HEK293T (cell line): ENCODE results near the gene RBP5.

Experiments
- CTCF ChIA-PET: fragments of 350-600 bp; formaldehyde crosslinking; extraction: SDS; loops from one replicate; lab custom pipeline; 2021; ENCODE audit warnings: antibody characterized with exemption, inconsistent platforms; lab: Yijun Ruan, JAX
- POLR2A ChIA-PET: fragments of 350-600 bp; formaldehyde crosslinking; extraction: SDS; loops from one replicate; lab custom pipeline; 2020; ENCODE audit warnings: antibody characterized with exemption, inconsistent platforms; lab: Yijun Ruan, JAX
- DNase-seq: peaks from one replicate; pipeline ENCODE4 v3.0.0; 2012; ENCODE audit warnings: mixed read lengths; ENCODE audit errors: extremely low spot score
- ARNT ChIP-seq: fragments of 450-650 bp; IDR thresholded peaks from 2 replicates; pipeline ENCODE4 v1.6.1; 2017; ENCODE audit warnings: mild to moderate bottlenecking
- BHLHE40 ChIP-seq: fragments of 450-650 bp; IDR thresholded peaks from 2 replicates; pipeline ENCODE4 v1.6.1; 2016; ENCODE audit warnings: mild to moderate bottlenecking, moderate library complexity, borderline replicate concordance
- CTBP1 ChIP-seq: fragments of 450-650 bp; IDR thresholded peaks from 2 replicates; pipeline ENCODE4 v1.6.1; 2016; ENCODE audit warnings: borderline replicate concordance
- ELF4 ChIP-seq: fragments of 450-650 bp; IDR thresholded peaks from 2 replicates; pipeline ENCODE4 v1.6.1; 2017; ENCODE audit warnings: antibody characterized with exemption
- FOXA1 ChIP-seq: fragments of 450-650 bp; IDR thresholded peaks from 2 replicates; pipeline ENCODE4 v1.6.1; 2016; ENCODE audit warnings: mild to moderate bottlenecking
- FOXK2 ChIP-seq: fragments of 450-650 bp; IDR thresholded peaks from 2 replicates; pipeline ENCODE4 v1.6.1; 2016; ENCODE audit warnings: mild to moderate bottlenecking
- FOXM1 ChIP-seq: fragments of 450-650 bp; IDR thresholded peaks from 2 replicates; pipeline ENCODE4 v1.6.1; 2017; ENCODE audit warnings: mild to moderate bottlenecking, borderline replicate concordance
- HDGF ChIP-seq: fragments of 450-650 bp; IDR thresholded peaks from 2 replicates; pipeline ENCODE4 v1.6.1; 2017; ENCODE audit warnings: antibody characterized with exemption, borderline replicate concordance
- L3MBTL2 ChIP-seq: fragments of 450-650 bp; conservative IDR thresholded peaks from 2 replicates; pipeline ENCODE4 v1.6.1; 2016; ENCODE audit warnings: mild to moderate bottlenecking
- LEF1 ChIP-seq: fragments of 450-650 bp; IDR thresholded peaks from 2 replicates; pipeline ENCODE4 v1.6.1; 2017; ENCODE audit warnings: mild to moderate bottlenecking, borderline replicate concordance
- NFRKB ChIP-seq: fragments of 450-650 bp; IDR thresholded peaks from 2 replicates; pipeline ENCODE4 v1.6.1; 2016; ENCODE audit warnings: mild to moderate bottlenecking, moderate library complexity
- SP1 ChIP-seq: fragments of 450-650 bp; IDR thresholded peaks from 2 replicates; pipeline ENCODE4 v1.6.1; 2017
- SUZ12 ChIP-seq: fragments of 450-650 bp; IDR thresholded peaks from 2 replicates; pipeline ENCODE4 v1.6.1; 2016; ENCODE audit warnings: mild to moderate bottlenecking
- TARDBP ChIP-seq: fragments of 450-650 bp; IDR thresholded peaks from 2 replicates; pipeline ENCODE4 v1.6.1; 2016
- TF ChIP-seq, protein P1 (sequence below): fragments of 450-650 bp; IDR thresholded peaks from 2 replicates; pipeline ENCODE4 v1.6.1; 2016

The RBP5 gene

DNA sequence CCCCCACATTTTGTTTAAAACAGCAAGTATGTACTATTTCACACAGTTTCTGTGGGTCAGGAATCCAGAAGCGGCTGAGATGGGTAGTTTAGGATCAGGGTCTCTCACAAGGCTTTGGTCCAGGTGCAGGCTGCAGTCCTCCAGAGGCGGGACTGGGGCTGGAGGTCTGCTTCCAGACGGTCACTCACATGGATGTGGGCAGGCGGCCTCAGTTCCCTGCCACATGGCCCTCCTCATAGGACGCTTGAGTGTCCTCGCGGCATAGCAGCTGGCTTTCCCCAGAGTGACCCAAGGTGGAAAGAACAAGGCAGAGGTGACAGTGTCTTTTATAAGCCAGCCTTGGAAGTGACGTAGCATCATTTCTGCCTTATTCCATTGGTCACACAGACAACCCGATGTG lies 11.8 kb downstream of the RBP5 start:
- ChIA-PET CTCF (interaction anchor here (0.7 kb wide), 1 partner anchor 383 kb away, joined by 3 read pairs; no protein-coding TSS in a partner anchor), POLR2A (interaction anchor here (1.1 kb wide), 1 partner anchor 173 kb away, joined by 4 read pairs; the partner anchor contains the start of genes C12orf57 and RNU7-1)
- no peak for DNase-seq
- TF ChIP-seq, protein P1, sequence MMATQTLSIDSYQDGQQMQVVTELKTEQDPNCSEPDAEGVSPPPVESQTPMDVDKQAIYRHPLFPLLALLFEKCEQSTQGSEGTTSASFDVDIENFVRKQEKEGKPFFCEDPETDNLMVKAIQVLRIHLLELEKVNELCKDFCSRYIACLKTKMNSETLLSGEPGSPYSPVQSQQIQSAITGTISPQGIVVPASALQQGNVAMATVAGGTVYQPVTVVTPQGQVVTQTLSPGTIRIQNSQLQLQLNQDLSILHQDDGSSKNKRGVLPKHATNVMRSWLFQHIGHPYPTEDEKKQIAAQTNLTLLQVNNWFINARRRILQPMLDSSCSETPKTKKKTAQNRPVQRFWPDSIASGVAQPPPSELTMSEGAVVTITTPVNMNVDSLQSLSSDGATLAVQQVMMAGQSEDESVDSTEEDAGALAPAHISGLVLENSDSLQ, result no peak
- TF ChIP-seq CTBP1 (no peak), NFRKB (no peak), FOXA1 (no peak), HDGF (no peak)

DNA sequence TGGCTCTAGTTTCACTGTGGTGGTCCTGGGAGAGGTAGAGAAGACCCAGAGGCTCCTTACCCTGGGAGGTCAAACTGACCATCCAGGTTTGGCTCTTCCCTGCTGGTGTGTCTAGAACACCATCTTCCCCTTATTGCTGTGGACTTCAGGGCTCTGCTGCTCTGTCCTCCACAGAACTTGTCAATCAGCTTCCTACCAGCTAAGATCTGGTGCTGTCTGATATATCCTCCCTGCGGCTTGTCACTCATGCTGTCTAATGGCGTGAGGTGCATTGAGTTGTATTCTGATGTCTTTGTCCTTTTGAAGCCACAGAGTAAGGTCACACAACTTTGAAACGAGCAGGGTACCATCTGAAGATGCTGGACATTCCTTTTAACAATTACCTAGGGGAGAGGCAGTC lies 12.5 kb downstream of the RBP5 start:
- ChIA-PET CTCF (interaction anchor here (0.7 kb wide), 1 partner anchor 382 kb away, joined by 3 read pairs; no protein-coding TSS in a partner anchor), POLR2A (interaction anchor here (1.1 kb wide), 1 partner anchor 172 kb away, joined by 4 read pairs; the partner anchor contains the start of genes C12orf57 and RNU7-1)
- TF ChIP-seq SUZ12, result no peak
- TF ChIP-seq BHLHE40, result no peak
- no peak for TF ChIP-seq HDGF
- no peak for TF ChIP-seq SP1
- TF ChIP-seq CTBP1, result no peak
- TF ChIP-seq FOXA1, result no peak
- TF ChIP-seq LEF1, result no peak
- TF ChIP-seq FOXM1, result no peak
- TF ChIP-seq NFRKB, result no peak
- TF ChIP-seq L3MBTL2, result no peak
- DNase-seq, result no peak

DNA sequence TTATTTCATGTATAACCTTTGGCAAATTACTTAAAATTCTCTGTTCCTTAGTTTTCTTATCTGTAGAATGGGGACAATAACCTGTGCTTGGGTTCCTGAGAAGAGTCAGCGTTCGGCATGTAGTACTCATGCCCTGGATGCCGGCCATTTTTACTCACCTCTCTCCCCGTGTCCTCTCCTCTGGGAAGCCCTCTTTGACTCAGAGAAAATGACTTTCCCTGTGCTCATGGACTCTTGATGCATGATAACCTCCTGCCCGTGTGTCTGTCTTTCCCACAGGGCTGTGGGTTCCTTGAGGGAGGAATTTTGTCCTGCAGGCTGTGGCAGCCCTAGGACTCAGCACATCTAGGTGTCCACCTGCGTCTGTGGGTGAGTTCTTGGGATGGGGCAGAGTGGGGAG lies 13.8 kb downstream of the RBP5 start:
- TF ChIP-seq SUZ12 (no peak), SP1 (no peak), LEF1 (no peak), CTBP1 (no peak), HDGF (no peak), FOXK2 (no peak), ELF4 (no peak)
- TF ChIP-seq, protein P1, result no peak

DNA sequence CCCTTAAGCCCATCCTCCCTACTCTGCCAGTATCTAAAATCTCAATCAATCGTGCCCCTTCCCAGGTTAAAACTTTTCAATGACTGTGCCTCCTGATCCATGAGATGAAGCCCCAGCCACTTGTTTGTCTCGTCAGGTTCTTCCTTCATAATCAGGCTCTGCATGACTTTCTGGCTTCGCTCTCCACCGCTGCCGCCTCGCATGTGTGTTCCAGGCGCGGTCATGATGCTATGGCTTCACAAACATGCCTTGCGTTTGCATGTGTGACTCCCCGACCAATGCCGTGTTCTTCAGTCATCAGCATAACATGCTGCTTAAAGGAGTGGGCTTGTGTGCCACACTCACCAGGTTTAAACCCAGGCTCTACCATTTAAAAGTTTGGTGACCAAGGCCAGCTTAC lies 14.7 kb downstream of the RBP5 start:
- POLR2A ChIA-PET, result interaction anchor here (1.1 to 4.5 kb wide), 3 partner anchors 170 to 242 kb away, joined by 5 to 46 read pairs (median 5); partner anchors contain the start of genes C12orf57, RNU7-1 and SPSB2
- TF ChIP-seq TARDBP (no peak), FOXM1 (no peak), BHLHE40 (no peak), CTBP1 (no peak), FOXA1 (no peak), FOXK2 (no peak), HDGF (no peak), ELF4 (no peak), ARNT (no peak)
- TF ChIP-seq, protein P1, result no peak
- no peak for DNase-seq
- CTCF ChIA-PET, result interaction anchor here (0.7 to 2.2 kb wide), 7 partner anchors 10 to 245 kb away, joined by 3 to 10 read pairs (median 5); partner anchors contain the start of genes C12orf57, RNU7-1 and SPSB2

More for the DNA sequence above, 13.8 kb downstream of the RBP5 start:
- CTCF ChIA-PET, result interaction anchor here (2.2 kb wide), 1 partner anchor 170 kb away, joined by 10 read pairs; the partner anchor contains the start of genes C12orf57 and RNU7-1
- no peak for DNase-seq
- POLR2A ChIA-PET, result interaction anchor here (1.2 to 4.5 kb wide), 2 partner anchors 171 kb away, joined by 4 to 46 read pairs; partner anchors contain the start of genes C12orf57 and RNU7-1

DNA sequence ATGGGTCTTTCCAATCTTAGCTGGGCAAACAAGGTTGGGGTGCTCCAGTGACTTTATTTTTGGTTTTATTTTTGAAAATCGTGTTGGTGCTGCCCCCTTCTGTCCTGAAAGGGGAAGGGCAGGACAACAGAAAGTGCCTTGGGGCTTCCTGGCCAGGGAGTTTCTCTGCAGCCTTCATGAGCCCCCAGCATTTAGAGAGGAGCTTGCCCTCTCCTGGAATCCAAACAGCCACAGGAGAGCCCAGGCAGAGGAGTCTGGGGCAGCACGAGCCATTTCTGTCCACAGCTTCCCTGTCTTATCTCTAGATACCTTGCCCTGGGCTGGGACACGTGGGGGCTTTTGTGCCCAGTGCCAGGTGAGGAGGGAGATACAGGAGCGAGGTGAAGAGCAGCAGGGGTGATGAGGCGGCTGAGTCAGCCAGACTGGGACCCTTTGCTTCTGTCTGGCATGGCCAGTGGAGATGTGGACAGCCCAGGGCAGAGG lies 15.3 kb downstream of the RBP5 start:
- CTCF ChIA-PET, result interaction anchor here (0.7 to 2.2 kb wide), 10 partner anchors 10 to 244 kb away, joined by 3 to 10 read pairs (median 5); partner anchors contain the start of genes C12orf57, C1S, RNU7-1 and SPSB2
- no peak for TF ChIP-seq L3MBTL2
- TF ChIP-seq FOXK2, result no peak
- no peak for TF ChIP-seq CTBP1
- TF ChIP-seq NFRKB, result no peak
- peak; percentile 67 for DNase-seq
- POLR2A ChIA-PET, result interaction anchor here (0.7 to 4.5 kb wide), 5 partner anchors 16 to 241 kb away, joined by 3 to 46 read pairs (median 5); partner anchors contain the start of genes C12orf57, CLSTN3, RNU7-1 and SPSB2

DNA sequence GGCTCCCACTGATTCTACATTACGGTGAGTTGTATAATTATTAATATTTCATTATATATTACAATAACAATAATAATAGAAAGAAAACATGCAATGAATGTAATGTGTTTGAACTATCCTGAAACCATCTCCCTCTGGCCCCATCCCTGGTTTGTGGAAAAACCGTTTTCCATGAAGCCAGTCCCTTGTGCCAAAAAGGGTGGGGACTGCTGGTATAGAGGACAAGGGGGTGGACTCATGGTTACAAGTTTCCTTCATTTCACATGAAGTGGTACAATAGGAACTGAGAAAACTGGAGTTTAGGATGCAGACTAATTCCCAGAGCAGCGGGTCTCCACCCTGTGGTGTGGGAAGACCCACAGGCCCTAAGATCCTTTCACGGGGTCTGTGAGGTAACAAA lies 16.6 kb downstream of the RBP5 start:
- CTCF ChIA-PET, result interaction anchor here (0.6 to 2.1 kb wide), 7 partner anchors 9 to 187 kb away, joined by 3 to 7 read pairs (median 3); partner anchors contain the start of gene C1S
- POLR2A ChIA-PET, result interaction anchor here (1.7 to 4.5 kb wide), 2 partner anchors 168 to 240 kb away, joined by 5 to 46 read pairs; partner anchors contain the start of genes C12orf57, RNU7-1 and SPSB2
- TF ChIP-seq FOXA1 (no peak), SUZ12 (no peak), FOXK2 (no peak), FOXM1 (no peak)
- DNase-seq, result no peak
